ENCODE results near the gene UBXN7.

UBXN7 gene

DNA sequence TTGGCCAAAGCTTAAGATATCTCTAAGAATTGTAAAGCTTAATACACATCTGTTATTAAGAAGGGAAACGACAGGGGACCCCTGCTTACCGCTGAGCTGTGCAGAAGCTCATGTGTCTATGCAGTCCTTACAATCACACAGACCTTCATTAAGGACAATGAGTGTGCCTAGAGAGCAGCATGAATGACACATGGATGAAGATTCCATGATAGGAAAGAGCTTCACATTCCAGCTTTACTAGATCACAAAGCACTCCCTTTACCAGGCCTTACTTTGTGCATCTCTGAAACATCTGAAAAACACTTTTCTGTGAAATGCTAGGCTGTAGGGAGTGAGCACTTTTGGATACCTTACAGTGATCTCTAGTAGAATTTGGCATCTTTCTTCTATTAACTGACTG, 39.3 kb upstream of the UBXN7 start:
- TF ChIP-seq CEBPB (IDR thresholded peaks at IDR 0.05) (no peak), YY1 (IDR thresholded peaks at IDR 0.05; ENCODE audit: low read depth) (no peak), RAD21 (IDR thresholded peaks at IDR 0.05; ENCODE audit: low read depth) (no peak), FOXM1 (IDR thresholded peaks at IDR 0.05; ENCODE audit: borderline replicate concordance, low read depth) (no peak), NFIC (IDR thresholded peaks at IDR 0.05) (no peak)
- TF ChIP-seq, protein P1, sequence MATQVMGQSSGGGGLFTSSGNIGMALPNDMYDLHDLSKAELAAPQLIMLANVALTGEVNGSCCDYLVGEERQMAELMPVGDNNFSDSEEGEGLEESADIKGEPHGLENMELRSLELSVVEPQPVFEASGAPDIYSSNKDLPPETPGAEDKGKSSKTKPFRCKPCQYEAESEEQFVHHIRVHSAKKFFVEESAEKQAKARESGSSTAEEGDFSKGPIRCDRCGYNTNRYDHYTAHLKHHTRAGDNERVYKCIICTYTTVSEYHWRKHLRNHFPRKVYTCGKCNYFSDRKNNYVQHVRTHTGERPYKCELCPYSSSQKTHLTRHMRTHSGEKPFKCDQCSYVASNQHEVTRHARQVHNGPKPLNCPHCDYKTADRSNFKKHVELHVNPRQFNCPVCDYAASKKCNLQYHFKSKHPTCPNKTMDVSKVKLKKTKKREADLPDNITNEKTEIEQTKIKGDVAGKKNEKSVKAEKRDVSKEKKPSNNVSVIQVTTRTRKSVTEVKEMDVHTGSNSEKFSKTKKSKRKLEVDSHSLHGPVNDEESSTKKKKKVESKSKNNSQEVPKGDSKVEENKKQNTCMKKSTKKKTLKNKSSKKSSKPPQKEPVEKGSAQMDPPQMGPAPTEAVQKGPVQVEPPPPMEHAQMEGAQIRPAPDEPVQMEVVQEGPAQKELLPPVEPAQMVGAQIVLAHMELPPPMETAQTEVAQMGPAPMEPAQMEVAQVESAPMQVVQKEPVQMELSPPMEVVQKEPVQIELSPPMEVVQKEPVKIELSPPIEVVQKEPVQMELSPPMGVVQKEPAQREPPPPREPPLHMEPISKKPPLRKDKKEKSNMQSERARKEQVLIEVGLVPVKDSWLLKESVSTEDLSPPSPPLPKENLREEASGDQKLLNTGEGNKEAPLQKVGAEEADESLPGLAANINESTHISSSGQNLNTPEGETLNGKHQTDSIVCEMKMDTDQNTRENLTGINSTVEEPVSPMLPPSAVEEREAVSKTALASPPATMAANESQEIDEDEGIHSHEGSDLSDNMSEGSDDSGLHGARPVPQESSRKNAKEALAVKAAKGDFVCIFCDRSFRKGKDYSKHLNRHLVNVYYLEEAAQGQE (IDR thresholded peaks at IDR 0.05; ENCODE audit: low read depth) = no peak

DNA sequence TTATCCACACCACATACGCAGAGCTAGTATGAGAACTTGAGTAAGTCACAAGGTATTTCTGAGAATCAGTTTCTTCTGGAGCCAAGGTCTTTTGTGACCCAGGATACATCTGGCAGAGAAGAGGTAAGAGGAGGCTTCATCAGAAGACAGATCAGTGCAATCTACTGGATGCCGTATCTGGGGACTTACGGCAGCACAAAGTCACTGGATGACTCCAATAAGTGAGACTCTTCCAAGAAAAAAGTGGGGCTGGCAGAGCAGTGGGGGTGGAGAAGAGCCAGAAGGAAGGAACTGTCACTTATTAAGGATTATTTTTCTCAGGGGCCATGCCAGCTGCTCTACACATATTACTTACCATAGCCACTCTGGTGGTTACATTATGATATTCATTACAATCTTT, 31.6 kb upstream of the UBXN7 start:
- TF ChIP-seq EGR1 (IDR thresholded peaks at IDR 0.05) (no peak), FOXM1 (IDR thresholded peaks at IDR 0.05; ENCODE audit: borderline replicate concordance, low read depth) (no peak), NFIC (IDR thresholded peaks at IDR 0.05) (no peak), TCF12 (IDR thresholded peaks at IDR 0.05; ENCODE audit: low read depth) (no peak), CEBPB (IDR thresholded peaks at IDR 0.05) (no peak), ZBTB7A (IDR thresholded peaks at IDR 0.05; ENCODE audit: low read depth) (no peak)
- TF ChIP-seq, protein P1 (IDR thresholded peaks at IDR 0.05; ENCODE audit: low read depth) = no peak
- TF ChIP-seq, protein P2, sequence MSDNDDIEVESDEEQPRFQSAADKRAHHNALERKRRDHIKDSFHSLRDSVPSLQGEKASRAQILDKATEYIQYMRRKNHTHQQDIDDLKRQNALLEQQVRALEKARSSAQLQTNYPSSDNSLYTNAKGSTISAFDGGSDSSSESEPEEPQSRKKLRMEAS (IDR thresholded peaks at IDR 0.05) = no peak

DNA sequence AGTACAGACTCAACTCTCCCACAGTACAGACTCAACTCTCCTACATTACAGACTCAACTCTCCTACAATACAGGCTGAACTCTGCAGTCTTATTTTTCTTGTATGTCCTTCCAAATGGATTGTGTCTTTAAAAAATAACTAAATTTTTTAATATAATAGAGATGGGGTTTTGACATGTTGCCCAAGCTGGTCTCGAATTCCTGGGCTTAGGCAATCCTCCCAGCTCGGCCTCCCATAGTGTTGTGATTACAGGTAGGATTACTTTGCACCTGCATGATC, 31.2 kb upstream of the UBXN7 start:
- TF ChIP-seq, protein P1 (IDR thresholded peaks at IDR 0.05; ENCODE audit: low read depth) = no peak
- TF ChIP-seq NFIC (IDR thresholded peaks at IDR 0.05) (no peak), TAF1 (IDR thresholded peaks at IDR 0.05; ENCODE audit: low read depth) (no peak), CREB1 (IDR thresholded peaks at IDR 0.05; ENCODE audit: low read depth) (no peak), EP300 (IDR thresholded peaks at IDR 0.05; ENCODE audit: borderline replicate concordance) (no peak)

DNA sequence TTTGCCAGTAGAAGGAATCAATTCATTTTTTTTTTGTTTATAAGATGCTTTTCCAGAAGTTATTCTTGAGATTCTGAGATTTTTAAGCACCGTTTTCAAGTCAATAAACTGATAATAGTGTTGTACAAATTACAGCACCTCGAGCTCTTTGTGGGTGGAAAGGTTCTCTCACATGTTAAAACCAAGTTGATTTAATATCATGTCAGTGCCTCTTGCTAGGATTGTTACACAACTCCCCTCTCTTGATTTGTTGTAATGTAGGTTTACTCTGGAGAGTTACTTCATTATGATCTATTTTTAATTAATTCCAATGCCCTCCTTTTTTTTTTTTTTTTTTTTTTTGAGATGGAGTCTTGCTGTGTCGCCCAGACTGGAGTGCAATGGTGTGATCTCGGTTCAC, 25.8 kb upstream of the UBXN7 start:
- TF ChIP-seq, protein P3, sequence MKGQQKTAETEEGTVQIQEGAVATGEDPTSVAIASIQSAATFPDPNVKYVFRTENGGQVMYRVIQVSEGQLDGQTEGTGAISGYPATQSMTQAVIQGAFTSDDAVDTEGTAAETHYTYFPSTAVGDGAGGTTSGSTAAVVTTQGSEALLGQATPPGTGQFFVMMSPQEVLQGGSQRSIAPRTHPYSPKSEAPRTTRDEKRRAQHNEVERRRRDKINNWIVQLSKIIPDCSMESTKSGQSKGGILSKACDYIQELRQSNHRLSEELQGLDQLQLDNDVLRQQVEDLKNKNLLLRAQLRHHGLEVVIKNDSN (IDR thresholded peaks at IDR 0.05) = no peak
- TF ChIP-seq FOXM1 (IDR thresholded peaks at IDR 0.05; ENCODE audit: borderline replicate concordance, low read depth) = no peak

DNA sequence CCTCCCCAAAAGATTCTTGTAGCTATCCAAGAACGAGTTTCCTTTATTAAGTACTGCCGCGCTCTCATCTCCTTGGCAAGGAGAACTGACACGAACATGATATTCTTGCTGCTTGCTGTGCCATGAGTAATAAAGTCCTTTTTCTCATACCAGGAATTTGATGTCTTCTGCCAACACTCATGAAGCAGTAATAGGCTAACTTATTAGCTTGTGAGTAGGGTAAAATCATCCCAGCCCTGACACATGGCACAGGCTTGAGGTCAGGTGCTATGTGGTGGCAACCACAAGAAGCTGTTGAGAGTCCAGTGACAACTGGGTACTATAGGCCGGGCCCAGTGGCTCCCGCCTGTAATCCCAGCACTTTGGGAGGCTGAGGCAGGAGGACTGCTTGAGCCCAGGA, 22.7 kb upstream of the UBXN7 start:
- TF ChIP-seq TCF12 (IDR thresholded peaks at IDR 0.05; ENCODE audit: low read depth) = no peak
- TF ChIP-seq, protein P2 (IDR thresholded peaks at IDR 0.05) = no peak
- TF ChIP-seq, protein P1 (IDR thresholded peaks at IDR 0.05; ENCODE audit: low read depth) = no peak
- TF ChIP-seq, protein P3 (IDR thresholded peaks at IDR 0.05) = no peak
- TF ChIP-seq ZBTB7A (IDR thresholded peaks at IDR 0.05; ENCODE audit: low read depth) = no peak
- no peak for TF ChIP-seq NFIC (IDR thresholded peaks at IDR 0.05)
- no peak for TF ChIP-seq FOXM1 (IDR thresholded peaks at IDR 0.05; ENCODE audit: borderline replicate concordance, low read depth)
- no peak for TF ChIP-seq EGR1 (IDR thresholded peaks at IDR 0.05)
- TF ChIP-seq RAD21 (IDR thresholded peaks at IDR 0.05; ENCODE audit: low read depth) = no peak
- no peak for TF ChIP-seq TEAD4 (IDR thresholded peaks at IDR 0.05)
- no peak for TF ChIP-seq CREB1 (IDR thresholded peaks at IDR 0.05; ENCODE audit: low read depth)
- TF ChIP-seq EP300 (IDR thresholded peaks at IDR 0.05; ENCODE audit: borderline replicate concordance) = no peak
- TF ChIP-seq TAF1 (IDR thresholded peaks at IDR 0.05; ENCODE audit: low read depth) = no peak

All from Ishikawa (cell line).